Measurements from ENCODE around the gene S1PR4. TPM values are rescaled to one million over a fixed set of nuclear protein-coding genes. Genes with fewer than 3 reads are reported as not detected.
"Not testable (repeated sequence)": the region's sequence is repeated elsewhere in the genome, so short reads cannot be mapped to it uniquely, and the experiment has no call there.

S1PR4 gene
- polyA plus RNA-seq, 1 experiment, result not detected

- H3K36me3 ChIP-seq (ENCODE audit: control insufficient read depth, insufficient read depth, low read length), result peaks cover 17% of the 10 kb centered on the region
- no peak for DNase-seq (ENCODE audit: low read depth)
- ChIA-PET POLR2A (no interaction called here), CTCF (interaction anchor here (0.7 to 2.4 kb wide), 10 partner anchors 11 to 251 kb away, joined by 3 to 6 read pairs (median 4); partner anchors contain the start of gene NCLN)
- no peak overlapping the region for H3K4me3 ChIP-seq (ENCODE audit: low read depth, low read length)
- peak; percentile 79 for TF ChIP-seq CTCF (IDR thresholded peaks at IDR 0.05; ENCODE audit: insufficient read depth, low read depth, low read length)
- H3K27me3 ChIP-seq (ENCODE audit: control insufficient read depth, insufficient read depth, low read length), result no peaks in the 10 kb centered on the region
These were observed 31.9 kb downstream of the S1PR4 start for GRCh38 chr19:3210347-3211017.

GRCh38 chr19:3211191-3211590, 32.6 kb downstream of the S1PR4 start:
- no peak for TF ChIP-seq CTCF (IDR thresholded peaks at IDR 0.05; ENCODE audit: insufficient read depth, low read depth, low read length)
- DNase-seq (ENCODE audit: low read depth), result no peak
- Histone ChIP-seq H3K4me3 (ENCODE audit: low read depth, low read length) (no peak overlapping the region), H3K27me3 (ENCODE audit: control insufficient read depth, insufficient read depth, low read length) (no peaks in the 10 kb centered on the region), H3K36me3 (ENCODE audit: control insufficient read depth, insufficient read depth, low read length) (peaks cover 16% of the 10 kb centered on the region)
- CTCF ChIA-PET, result interaction anchor here (0.7 to 2.4 kb wide), 9 partner anchors 9 to 260 kb away, joined by 3 to 8 read pairs (median 4); partner anchors contain the start of gene NCLN
- POLR2A ChIA-PET, result no interaction called here

- ChIA-PET POLR2A (no interaction called here), CTCF (no interaction called here)
- Histone ChIP-seq H3K4me3 (ENCODE audit: low read depth, low read length) (no peak overlapping the region), H3K36me3 (ENCODE audit: control insufficient read depth, insufficient read depth, low read length) (peaks cover 6% of the 10 kb centered on the region), H3K27me3 (ENCODE audit: control insufficient read depth, insufficient read depth, low read length) (no peaks in the 10 kb centered on the region)
- TF ChIP-seq CTCF (IDR thresholded peaks at IDR 0.05; ENCODE audit: insufficient read depth, low read depth, low read length), result no peak
- DNase-seq (ENCODE audit: low read depth), result no peak
These were observed 34.6 kb downstream of the S1PR4 start for GRCh38 chr19:3213159-3213558.

DNA sequence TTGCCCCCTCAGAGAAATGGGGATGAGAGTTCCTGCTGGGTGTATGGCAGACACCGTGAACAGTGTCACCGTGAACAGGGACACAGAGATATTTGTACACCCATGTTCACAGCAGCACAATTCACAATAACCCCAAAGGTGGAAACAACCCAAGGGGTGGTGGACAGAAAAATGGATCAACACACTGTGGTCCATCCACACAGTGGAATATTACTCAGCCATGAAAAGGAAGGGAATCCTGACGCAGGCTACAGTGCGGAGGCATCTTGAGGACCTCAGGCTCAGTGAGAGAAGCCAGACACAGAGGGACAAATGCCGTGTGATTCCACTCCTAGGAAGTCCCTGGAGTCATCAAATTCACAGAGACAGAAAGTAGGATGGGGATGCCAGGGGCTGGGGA, 38.3 kb downstream of the S1PR4 start:
- Histone ChIP-seq H3K36me3 (ENCODE audit: control insufficient read depth, insufficient read depth, low read length) (no peaks in the 10 kb centered on the region), H3K4me3 (ENCODE audit: low read depth, low read length) (no peak overlapping the region), H3K27me3 (ENCODE audit: control insufficient read depth, insufficient read depth, low read length) (no peaks in the 10 kb centered on the region)
- no peak for TF ChIP-seq CTCF (IDR thresholded peaks at IDR 0.05; ENCODE audit: insufficient read depth, low read depth, low read length)
- DNase-seq (ENCODE audit: low read depth), result no peak
- POLR2A ChIA-PET, result no interaction called here
- CTCF ChIA-PET, result no interaction called here

- TF ChIP-seq CTCF (IDR thresholded peaks at IDR 0.05; ENCODE audit: insufficient read depth, low read depth, low read length), result no peak
- ChIA-PET CTCF (interaction anchor here (0.8 kb wide), 1 partner anchor 9 kb away, joined by 3 read pairs; no protein-coding TSS in a partner anchor), POLR2A (no interaction called here)
- no peak for DNase-seq (ENCODE audit: low read depth)
- Histone ChIP-seq H3K4me3 (ENCODE audit: low read depth, low read length) (no peak overlapping the region), H3K27me3 (ENCODE audit: control insufficient read depth, insufficient read depth, low read length) (no peaks in the 10 kb centered on the region; the same call in 1 of the 2 replicates), H3K36me3 (ENCODE audit: control insufficient read depth, insufficient read depth, low read length) (no peaks in the 10 kb centered on the region)
These were observed 42.0 kb downstream of the S1PR4 start for GRCh38 chr19:3220576-3220975.

DNA sequence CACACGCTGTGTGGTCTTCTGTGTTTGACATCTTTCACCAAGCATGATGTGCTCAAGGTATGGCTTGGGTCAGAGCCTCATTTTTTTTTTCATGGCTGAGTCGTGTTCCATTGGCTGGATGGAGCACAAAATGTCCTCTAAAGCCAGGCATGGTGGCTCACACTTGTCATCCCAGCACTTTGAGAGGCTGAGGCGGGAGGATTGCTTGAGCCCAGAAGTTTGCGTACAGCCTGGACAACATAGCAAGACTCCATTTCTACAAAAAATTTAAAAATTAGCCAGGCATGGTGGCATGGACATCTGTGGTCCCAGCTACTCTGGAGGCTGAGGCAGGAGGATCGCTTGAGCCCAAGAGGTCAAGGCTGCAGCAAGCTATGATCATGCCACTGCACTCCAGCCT, 43.0 kb downstream of the S1PR4 start:
- POLR2A ChIA-PET; H3K27me3 ChIP-seq (ENCODE audit: control insufficient read depth, insufficient read depth, low read length); H3K4me3 ChIP-seq (ENCODE audit: low read depth, low read length); H3K36me3 ChIP-seq (ENCODE audit: control insufficient read depth, insufficient read depth, low read length); DNase-seq (ENCODE audit: low read depth): not testable (repeated sequence)
- CTCF ChIA-PET, result interaction anchor here (0.8 to 1.4 kb wide), 2 partner anchors 10 to 12 kb away, joined by 3 read pairs; no protein-coding TSS in a partner anchor
